HL-60 (cell line): Measurements from ENCODE around the gene GRM2.

Experiments used
- CTCF ChIP-seq: IDR thresholded peaks from one replicate; pipeline ENCODE4 v1.5.1; 2011; ENCODE audit warnings: low read length, control low read depth, inconsistent platforms; ENCODE audit not compliant: insufficient read depth
- GABPA ChIP-seq: IDR thresholded peaks from 2 replicates; pipeline ENCODE4 v1.6.1; 2012; ENCODE audit warnings: low read depth

- TF ChIP-seq GABPA (no peak), CTCF (no peak)
Observed at GRCh38 chr3:51686056-51686455, 20.8 kb upstream of the GRM2 start.
